ENCODE results near the gene C12orf57. TPM values are rescaled to one million over a fixed set of nuclear protein-coding genes. Genes with fewer than 3 reads are reported as not detected.

C12orf57 gene
- total and polyA plus RNA-seq, 2 of the 13 experiments (the other 11 are each of a cell fraction or from before 2014, with no cell fraction given) = 84.0 to 287 TPM

- Histone ChIP-seq H3K4me3 (replicated peaks in 1 of 3; ENCODE audit: insufficient read depth in 1 of 3, low read depth in 2 of 3, low read length in 3 of 3) (no peak overlapping the region), H3K9ac (ENCODE audit: insufficient read depth, low read depth, low read length) (no peak overlapping the region), H3K9me3 (ENCODE audit: low read length) (no peaks in the 10 kb centered on the region), H3K36me3 (replicated peaks in 1 of 2; ENCODE audit: control insufficient read depth in 1 of 2, insufficient read depth in 2 of 2, low read length in 2 of 2) (no peaks in the 10 kb centered on the region; a peak in 1 of 5 replicates), H4K20me1 (ENCODE audit: insufficient read depth, low read length) (no peaks in the 10 kb centered on the region), H3K79me2 (ENCODE audit: insufficient read depth, low read length) (no peaks in the 10 kb centered on the region), H3K4me1 (ENCODE audit: insufficient read depth, low read length) (peaks cover 10% of the 10 kb centered on the region), H3K4me2 (ENCODE audit: low read depth, low read length) (no peak overlapping the region), H3K27ac (ENCODE audit: extremely low read length, insufficient read depth, low read length) (no peak overlapping the region), H3K27me3 (ENCODE audit: control insufficient read depth in 1 of 2, insufficient read depth in 2 of 2, low read length in 2 of 2) (no peaks in the 10 kb centered on the region), H2AFZ (ENCODE audit: low read length) (no peak overlapping the region)
- WGBS (ENCODE audit: low lambda C conversion rate) = 82% methylated on average over 10 of the region's 22 CpGs
- CTCF ChIA-PET (ENCODE audit: low intra/inter-chr PET ratio, low total read pairs) = no interaction called here
- DNase-seq (ENCODE audit: low spot score) (no peak), ATAC-seq (no peak), FAIRE-seq (no peak)
- no TSS peak for BruUV-seq (replicated peaks)
- in situ Hi-C loops (cut with HindIII; ENCODE audit: extremely low pct_ligation_motif_present, low pct_unique_long_range_greater_than_20kb) (no loop called here), intact Hi-C loops (cut with micrococcal nuclease; ENCODE audit: unreplicated experiment) (no loop called here)
- no peak for TF ChIP-seq MIXL1 (CRISPR knock-in tag; IDR thresholded peaks at IDR 0.05)
- TF ChIP-seq, protein P1, sequence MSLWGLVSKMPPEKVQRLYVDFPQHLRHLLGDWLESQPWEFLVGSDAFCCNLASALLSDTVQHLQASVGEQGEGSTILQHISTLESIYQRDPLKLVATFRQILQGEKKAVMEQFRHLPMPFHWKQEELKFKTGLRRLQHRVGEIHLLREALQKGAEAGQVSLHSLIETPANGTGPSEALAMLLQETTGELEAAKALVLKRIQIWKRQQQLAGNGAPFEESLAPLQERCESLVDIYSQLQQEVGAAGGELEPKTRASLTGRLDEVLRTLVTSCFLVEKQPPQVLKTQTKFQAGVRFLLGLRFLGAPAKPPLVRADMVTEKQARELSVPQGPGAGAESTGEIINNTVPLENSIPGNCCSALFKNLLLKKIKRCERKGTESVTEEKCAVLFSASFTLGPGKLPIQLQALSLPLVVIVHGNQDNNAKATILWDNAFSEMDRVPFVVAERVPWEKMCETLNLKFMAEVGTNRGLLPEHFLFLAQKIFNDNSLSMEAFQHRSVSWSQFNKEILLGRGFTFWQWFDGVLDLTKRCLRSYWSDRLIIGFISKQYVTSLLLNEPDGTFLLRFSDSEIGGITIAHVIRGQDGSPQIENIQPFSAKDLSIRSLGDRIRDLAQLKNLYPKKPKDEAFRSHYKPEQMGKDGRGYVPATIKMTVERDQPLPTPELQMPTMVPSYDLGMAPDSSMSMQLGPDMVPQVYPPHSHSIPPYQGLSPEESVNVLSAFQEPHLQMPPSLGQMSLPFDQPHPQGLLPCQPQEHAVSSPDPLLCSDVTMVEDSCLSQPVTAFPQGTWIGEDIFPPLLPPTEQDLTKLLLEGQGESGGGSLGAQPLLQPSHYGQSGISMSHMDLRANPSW (CRISPR knock-in tag; IDR thresholded peaks at IDR 0.05; ENCODE audit: borderline replicate concordance) = no peak
- TF ChIP-seq NFYB (CRISPR knock-in tag; IDR thresholded peaks at IDR 0.05) = no peak
- no peak for TF ChIP-seq MAFF (IDR thresholded peaks at IDR 0.05; ENCODE audit: low read depth, low read length)
- TF ChIP-seq ZNF713 (CRISPR knock-in tag; IDR thresholded peaks at IDR 0.05) = no peak
- no peak for TF ChIP-seq SETDB1 (CRISPR knock-in tag; IDR thresholded peaks at IDR 0.05; ENCODE audit: borderline replicate concordance)
- no peak for TF ChIP-seq RXRA (CRISPR knock-in tag; IDR thresholded peaks at IDR 0.05)
- TF ChIP-seq PAF1 (CRISPR knock-in tag; IDR thresholded peaks at IDR 0.05) = no peak
- TF ChIP-seq ZNF570 (CRISPR knock-in tag; IDR thresholded peaks at IDR 0.05; ENCODE audit: borderline replicate concordance) = no peak
- POLR2A ChIA-PET = no interaction called here
These were observed 8.5 kb downstream of the C12orf57 start for GRCh38 chr12:6952121-6952862.
